HEK293 (cell line): ENCODE results near the gene ACTA1.

Experiments used
- CTCF ChIA-PET: fragments of 350-600 bp; formaldehyde crosslinking; extraction: SDS; loops from one replicate; lab custom pipeline; 2021; ENCODE audit warnings: antibody characterized with exemption; lab: Yijun Ruan, JAX
- POLR2A ChIA-PET: fragments of 300-600 bp; formaldehyde crosslinking; extraction: SDS; loops from one replicate; lab custom pipeline; 2020; ENCODE audit warnings: antibody characterized with exemption, inconsistent platforms; lab: Yijun Ruan, JAX
- H3K27ac ChIP-seq: fragments of 200-500 bp; sonication (Bioruptor generic); 2 replicates; pipeline ENCODE4 v1.5.1; 2014; ENCODE audit warnings: low read depth, low read length, control low read depth, inconsistent platforms; ENCODE audit errors: extremely low read depth
- H3K36me3 ChIP-seq, 2 experiments: fragments of 200-500 bp in 1 of 2; sonication (Bioruptor generic) in 1 of 2; 1 replicate in 1 of 2; 2 replicates in 1 of 2; pipeline ENCODE4 v1.5.1; 2014 to 2017; ENCODE audit warnings: inconsistent platforms in 2 of 2, low read length in 2 of 2; ENCODE audit not compliant: control insufficient read depth in 2 of 2, insufficient read depth in 1 of 2
- H3K4me1 ChIP-seq: fragments of 200-500 bp; sonication (Bioruptor generic); 2 replicates; pipeline ENCODE4 v1.5.1; 2014; ENCODE audit warnings: mild to moderate bottlenecking, low read length, inconsistent platforms; ENCODE audit not compliant: control insufficient read depth, insufficient read depth
- H3K4me3 ChIP-seq: 2 replicates; pipeline ENCODE4 v1.5.1; 2011; ENCODE audit warnings: low read depth, mild to moderate bottlenecking, control low read depth, low read length, moderate library complexity
- H3K9me3 ChIP-seq: fragments of 200-500 bp; sonication (Bioruptor generic); 2 replicates; pipeline ENCODE4 v1.5.1; 2014; ENCODE audit warnings: low read depth, low read length, inconsistent platforms; ENCODE audit not compliant: control insufficient read depth, insufficient read depth
- SETDB1 ChIP-seq: IDR thresholded peaks from one replicate; pipeline ENCODE4 v1.6.1; 2017; ENCODE audit warnings: mild to moderate bottlenecking, low read length, moderate library complexity, mixed read lengths; ENCODE audit not compliant: insufficient read length
- ZBTB1 ChIP-seq: fragments of 450-650 bp; formaldehyde crosslinking; IDR thresholded peaks from 2 replicates; pipeline ENCODE4 v1.5.1; 2016; ENCODE audit warnings: missing biosample characterization, missing genetic modification characterization
- ZFP37 ChIP-seq: fragments of 450-650 bp; formaldehyde crosslinking; IDR thresholded peaks from 2 replicates; pipeline ENCODE4 v1.5.1; 2016; ENCODE audit warnings: missing biosample characterization, missing genetic modification characterization
- ZNF121 ChIP-seq: fragments of 450-650 bp; formaldehyde crosslinking; IDR thresholded peaks from 2 replicates; pipeline ENCODE4 v1.5.1; 2016; ENCODE audit warnings: missing biosample characterization, missing genetic modification characterization
- ZNF19 ChIP-seq: fragments of 450-650 bp; formaldehyde crosslinking; IDR thresholded peaks from 2 replicates; pipeline ENCODE4; 2016; ENCODE audit warnings: missing biosample characterization, missing genetic modification characterization, low read depth
- ZNF221 ChIP-seq: fragments of 450-650 bp; formaldehyde crosslinking; IDR thresholded peaks from 2 replicates; pipeline ENCODE4 v1.5.1; 2017; ENCODE audit warnings: missing biosample characterization, missing genetic modification characterization, borderline replicate concordance
- ZNF311 ChIP-seq: fragments of 450-650 bp; formaldehyde crosslinking; IDR thresholded peaks from 2 replicates; pipeline ENCODE4 v1.5.1; 2017; ENCODE audit warnings: missing biosample characterization, missing genetic modification characterization, borderline replicate concordance
- ZNF335 ChIP-seq: fragments of 450-650 bp; formaldehyde crosslinking; conservative IDR thresholded peaks from 2 replicates; pipeline ENCODE4 v1.5.1; 2016; ENCODE audit warnings: missing biosample characterization, missing genetic modification characterization
- ZNF621 ChIP-seq: fragments of 450-650 bp; formaldehyde crosslinking; IDR thresholded peaks from 2 replicates; pipeline ENCODE4 v1.5.1; 2017; ENCODE audit warnings: missing biosample characterization, missing genetic modification characterization
- ZNF664 ChIP-seq: fragments of 450-650 bp; formaldehyde crosslinking; IDR thresholded peaks from 2 replicates; pipeline ENCODE4 v1.5.1; 2016; ENCODE audit warnings: missing biosample characterization, missing genetic modification characterization
- TF ChIP-seq, protein P1 (sequence below): fragments of 450-650 bp; IDR thresholded peaks from 2 replicates; pipeline ENCODE4 v1.5.1; 2018; ENCODE audit warnings: missing biosample characterization, mild to moderate bottlenecking, missing genetic modification characterization

ACTA1 gene

DNA sequence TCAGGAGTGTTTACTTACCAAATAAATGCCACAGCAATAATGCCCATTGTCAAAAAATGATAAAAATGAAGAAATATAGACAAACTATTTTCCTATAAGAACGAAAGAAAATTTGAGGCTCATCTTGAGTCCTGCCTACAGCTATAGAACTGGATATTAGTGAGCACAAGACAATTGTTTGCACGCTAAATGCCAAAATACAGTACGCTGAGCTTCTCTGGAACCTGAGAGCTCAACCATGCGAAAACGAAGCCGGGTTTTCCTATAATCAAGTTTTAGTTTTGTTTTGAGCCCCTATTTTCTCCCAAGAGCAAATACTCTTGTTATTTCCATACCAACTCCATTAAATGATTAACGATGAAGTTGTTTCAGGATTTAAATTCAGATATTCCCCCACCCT lies 49.1 kb downstream of the ACTA1 start (continued):
- TF ChIP-seq, protein P1, sequence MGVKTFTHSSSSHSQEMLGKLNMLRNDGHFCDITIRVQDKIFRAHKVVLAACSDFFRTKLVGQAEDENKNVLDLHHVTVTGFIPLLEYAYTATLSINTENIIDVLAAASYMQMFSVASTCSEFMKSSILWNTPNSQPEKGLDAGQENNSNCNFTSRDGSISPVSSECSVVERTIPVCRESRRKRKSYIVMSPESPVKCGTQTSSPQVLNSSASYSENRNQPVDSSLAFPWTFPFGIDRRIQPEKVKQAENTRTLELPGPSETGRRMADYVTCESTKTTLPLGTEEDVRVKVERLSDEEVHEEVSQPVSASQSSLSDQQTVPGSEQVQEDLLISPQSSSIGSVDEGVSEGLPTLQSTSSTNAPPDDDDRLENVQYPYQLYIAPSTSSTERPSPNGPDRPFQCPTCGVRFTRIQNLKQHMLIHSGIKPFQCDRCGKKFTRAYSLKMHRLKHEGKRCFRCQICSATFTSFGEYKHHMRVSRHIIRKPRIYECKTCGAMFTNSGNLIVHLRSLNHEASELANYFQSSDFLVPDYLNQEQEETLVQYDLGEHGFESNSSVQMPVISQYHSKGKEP (tag by site-specific recombination) = no peak
- TF ChIP-seq ZNF311 (no peak), ZFP37 (tag by site-specific recombination) (no peak), ZNF221 (tag by site-specific recombination) (no peak)

DNA sequence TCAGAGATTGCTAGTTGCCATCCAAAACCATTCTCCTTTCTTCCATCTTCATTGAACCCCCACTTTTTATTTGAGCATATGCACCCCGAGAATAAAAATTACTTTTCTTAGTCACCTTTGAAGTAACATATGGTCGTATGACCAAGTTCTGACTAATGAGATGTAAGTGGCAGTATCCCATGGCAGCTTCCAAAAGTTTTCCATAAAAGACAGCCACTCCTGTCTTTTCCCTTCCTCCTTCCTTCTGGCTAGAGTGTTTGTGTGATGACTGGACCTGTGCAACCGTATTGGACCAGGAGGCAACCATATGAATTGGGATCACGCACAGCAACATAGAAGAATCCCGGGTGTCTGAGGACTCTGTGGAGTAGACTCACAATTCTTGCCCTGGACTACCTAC lies 49.9 kb downstream of the ACTA1 start:
- Histone ChIP-seq H3K27ac (no peak overlapping the region), H3K36me3 (no peaks in the 10 kb centered on the region), H3K4me3 (no peak overlapping the region), H3K4me1 (no peaks in the 10 kb centered on the region), H3K9me3 (no peaks in the 10 kb centered on the region)
- POLR2A ChIA-PET = no interaction called here
- CTCF ChIA-PET = no interaction called here
- TF ChIP-seq ZNF19 (tag by site-specific recombination) (no peak), ZNF621 (tag by site-specific recombination) (no peak), ZFP37 (tag by site-specific recombination) (no peak)

DNA sequence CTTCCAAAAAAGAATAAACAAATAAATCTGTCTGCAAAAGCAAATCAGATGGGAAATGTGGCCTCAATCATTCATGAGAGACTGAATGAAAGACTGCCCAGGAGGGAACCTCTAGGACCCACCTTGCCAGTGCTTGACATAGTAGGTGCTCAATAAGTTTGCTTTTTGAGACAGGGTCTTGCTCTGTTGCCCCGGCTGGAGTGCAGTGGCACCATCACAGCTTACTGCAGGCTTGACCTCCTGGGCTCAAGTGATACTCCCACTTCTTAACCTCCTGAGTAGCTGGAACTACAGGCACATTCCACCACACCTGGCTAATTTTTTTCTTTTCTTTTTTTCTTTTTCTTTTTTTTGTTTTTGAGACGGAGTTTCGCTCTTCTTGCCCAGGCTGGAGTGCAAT lies 50.7 kb downstream of the ACTA1 start:
- POLR2A ChIA-PET = no interaction called here
- Histone ChIP-seq H3K4me1 (no peaks in the 10 kb centered on the region), H3K4me3 (no peak overlapping the region)
- CTCF ChIA-PET = no interaction called here
- TF ChIP-seq SETDB1 (no peak), ZBTB1 (tag by site-specific recombination) (no peak), ZNF335 (tag by site-specific recombination) (0 out of 2 replicates have a peak, but pooled peaks have one; percentile 15), ZNF121 (tag by site-specific recombination) (peak; percentile 92), ZNF664 (tag by site-specific recombination) (peak; percentile 90)
- TF ChIP-seq, all 188 proteins: peak for 3
- Histone ChIP-seq H3K9me3 (no peaks in the 10 kb centered on the region), H3K36me3 (no peaks in the 10 kb centered on the region), H3K27ac (no peak overlapping the region)
